ENCODE measurements around the gene DFFA. TPM values are rescaled to one million over a fixed set of nuclear protein-coding genes. Genes with fewer than 3 reads are reported as not detected.

Gene DFFA
- total and polyA plus RNA-seq, 9 of the 15 experiments (the other 6 are each of a cell fraction or from before 2014, with no cell fraction given), result 39.6 to 74.8 (median 59.2) TPM

GRCh38 chr1:10475510-10475909, 3.2 kb upstream of the DFFA start (continued):
- TF ChIP-seq ZBTB33 (CRISPR knock-in tag; IDR thresholded peaks at IDR 0.05), result 0 out of 2 replicates have a peak, but pooled peaks have one; percentile 17
- TF ChIP-seq MYNN (IDR thresholded peaks at IDR 0.05), result no peak
- TF ChIP-seq MYNN (CRISPR knock-in tag; IDR thresholded peaks at IDR 0.05), result no peak
- no peak for TF ChIP-seq CTCFL (IDR thresholded peaks at IDR 0.05; ENCODE audit: borderline replicate concordance, insufficient read depth, low read depth, low read length, poor library complexity, severe bottlenecking)
- no peak for TF ChIP-seq RBM14 (IDR thresholded peaks at IDR 0.05; ENCODE audit: borderline replicate concordance, insufficient read depth, low read depth, low read length)
- 0 out of 2 replicates have a peak, but pooled peaks have one; percentile 23 for TF ChIP-seq TCF7 (IDR thresholded peaks at IDR 0.05; ENCODE audit: borderline replicate concordance)
- TF ChIP-seq MGA (IDR thresholded peaks at IDR 0.05), result no peak
- TF ChIP-seq ZNF76 (CRISPR knock-in tag; IDR thresholded peaks at IDR 0.05; ENCODE audit: borderline replicate concordance), result no peak
- TF ChIP-seq PYGO2 (tag; IDR thresholded peaks at IDR 0.05), result no peak
- no peak for TF ChIP-seq SETDB1 (IDR thresholded peaks at IDR 0.05; ENCODE audit: low read length)
- no peak for TF ChIP-seq FOS (IDR thresholded peaks at IDR 0.05; ENCODE audit: extremely low read depth, insufficient read length)
- no peak for TF ChIP-seq ZNF12 (CRISPR knock-in tag; IDR thresholded peaks at IDR 0.05)
- TF ChIP-seq ZNF695 (CRISPR knock-in tag; IDR thresholded peaks at IDR 0.05), result no peak

Data from K562 (cell line).